Non-pigmented ciliary epithelial cell (primary cell): ENCODE measurements around the gene SEMA3A.
A peak's percentile ranks its signal among the peaks of the same experiment; 100 is the strongest.
"Not testable (repeated sequence)": the region's sequence is repeated elsewhere in the genome, so short reads cannot be mapped to it uniquely, and the experiment has no call there.

Experiments used
- DNase-seq: peaks from one replicate; pipeline ENCODE4 v3.0.0-alpha.2; 2010; ENCODE audit warnings: low read depth

The SEMA3A gene

DNA sequence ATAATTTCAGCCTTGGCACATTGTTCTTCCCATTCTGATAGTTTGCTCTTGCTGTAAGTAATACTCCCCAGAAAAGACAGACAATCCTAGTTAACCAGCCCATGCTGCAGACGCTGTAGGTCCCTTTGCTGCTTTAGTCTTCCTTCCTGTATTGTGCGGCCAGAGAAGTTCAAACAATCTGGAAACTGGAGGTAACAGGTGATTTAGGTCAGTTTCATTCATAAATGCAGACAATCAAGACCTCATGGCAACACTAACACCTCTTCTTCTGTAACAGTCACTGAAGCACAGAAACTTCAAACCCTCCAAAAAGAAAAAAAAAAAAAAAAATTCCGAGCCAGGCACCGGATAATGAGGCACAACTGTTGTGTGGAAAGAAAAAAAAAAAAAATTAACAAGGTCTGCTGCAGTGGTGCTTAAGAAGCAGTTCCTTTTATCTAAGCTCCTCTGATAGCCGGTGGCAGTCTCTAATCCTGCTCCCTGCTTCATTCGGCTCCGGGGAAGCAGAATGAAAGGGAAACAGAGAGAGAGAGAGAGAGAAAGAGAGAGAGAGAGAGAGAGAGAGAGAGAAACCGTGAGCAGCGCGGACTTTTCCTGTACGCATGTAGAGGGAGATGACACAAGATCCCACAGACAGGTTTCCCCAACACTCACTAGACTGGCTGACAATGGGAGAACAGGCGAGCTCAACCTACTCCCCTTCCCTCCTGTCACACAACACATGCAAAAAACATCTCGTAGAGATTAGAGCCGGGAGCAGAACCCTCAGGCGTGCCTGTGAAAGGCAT, at the start of gene SEMA3A:
SEMA3A (minus strand) TSS at position 306 of the 788 bp plus-strand sequence; CDS start at position 103, 203 bp downstream.
- DNase-seq: peak; percentile 69

DNA sequence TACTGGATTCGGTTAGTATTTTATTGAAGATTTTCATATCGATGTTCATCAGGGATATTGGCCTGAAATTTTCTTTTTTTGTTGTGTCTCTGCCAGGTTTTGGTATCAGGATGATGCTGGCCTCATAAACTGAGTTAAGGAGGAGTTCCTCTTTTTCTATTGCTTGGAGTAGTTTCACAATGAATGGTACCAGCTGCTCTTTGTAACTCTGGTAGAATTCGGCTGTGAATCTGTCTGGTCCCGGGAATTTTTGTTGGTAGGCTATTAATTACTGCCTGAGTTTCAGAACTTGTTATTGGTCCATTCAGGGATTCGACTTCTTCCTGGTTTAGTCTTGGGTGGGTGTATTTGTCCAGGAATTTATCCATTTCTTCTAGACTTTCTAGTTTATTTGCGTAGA, 48.4 kb upstream of the SEMA3A start:
- not testable (repeated sequence) for DNase-seq

DNA sequence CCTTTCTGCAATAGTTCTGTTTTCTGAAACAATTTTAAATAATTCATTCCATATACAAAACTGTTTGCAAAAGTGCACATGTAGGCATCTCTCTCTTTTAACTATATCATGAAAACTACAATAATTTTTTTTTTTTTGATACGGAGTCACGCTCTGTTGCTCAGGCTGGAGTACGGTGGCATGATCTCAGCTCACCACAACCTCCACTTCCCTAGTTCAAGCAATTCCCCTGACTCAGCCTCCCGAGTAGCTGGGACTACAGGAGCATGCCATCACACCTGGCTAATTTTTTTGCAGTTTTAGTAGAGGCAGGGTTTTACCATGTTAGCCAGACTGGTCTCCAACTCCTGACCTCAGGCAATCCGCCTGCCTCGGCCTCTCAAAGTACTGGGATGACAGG, 44.0 kb upstream of the SEMA3A start:
- DNase-seq: no peak

DNA sequence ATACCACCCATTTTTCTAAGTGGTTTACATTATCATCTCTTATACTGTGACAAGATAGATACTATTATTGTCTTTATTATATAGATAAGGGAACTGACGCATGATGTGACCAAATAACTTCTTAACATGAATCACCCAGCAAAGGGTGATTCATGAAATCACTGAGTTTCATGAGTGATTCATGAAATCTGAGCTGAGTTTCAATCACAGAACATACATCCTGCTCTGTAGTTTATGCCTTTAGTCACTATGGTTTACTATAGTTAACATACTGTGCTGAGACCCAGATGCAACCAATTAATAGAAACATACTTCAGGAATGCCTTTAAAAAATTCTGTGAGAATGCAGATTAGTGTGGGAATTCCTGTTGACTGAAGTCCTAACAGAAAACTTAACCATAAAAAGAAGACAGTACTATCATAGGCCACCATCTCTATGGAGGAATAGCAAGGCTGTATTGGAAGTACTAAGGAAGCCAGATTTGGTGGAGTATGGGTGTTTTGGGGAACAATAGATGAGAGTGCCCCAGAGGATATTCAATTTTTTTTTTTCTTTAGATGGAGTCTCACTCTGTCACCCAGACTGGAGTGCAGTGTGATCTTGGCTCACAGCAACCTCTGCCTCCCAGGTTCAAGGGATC, 43.1 kb upstream of the SEMA3A start:
- peak; percentile 88 for DNase-seq

DNA sequence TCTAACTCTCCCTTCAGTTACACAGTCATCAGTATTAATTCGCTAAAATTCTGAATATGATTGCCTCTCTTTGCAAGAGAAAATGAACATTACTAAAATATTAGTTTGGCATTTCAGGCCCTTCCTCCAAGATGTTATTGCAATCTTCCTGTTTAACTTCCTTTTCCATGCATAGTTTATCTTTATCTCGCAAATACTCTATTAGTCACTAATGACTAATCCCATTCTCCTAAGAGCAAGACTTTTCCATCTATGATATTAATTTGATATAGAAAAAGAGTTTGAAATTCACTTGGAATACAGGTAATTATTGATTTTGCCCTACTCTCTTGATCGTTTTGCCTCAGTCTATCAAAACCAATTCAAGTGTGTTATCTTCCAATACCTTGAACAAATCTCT, 41.8 kb upstream of the SEMA3A start:
- DNase-seq: no peak

DNA sequence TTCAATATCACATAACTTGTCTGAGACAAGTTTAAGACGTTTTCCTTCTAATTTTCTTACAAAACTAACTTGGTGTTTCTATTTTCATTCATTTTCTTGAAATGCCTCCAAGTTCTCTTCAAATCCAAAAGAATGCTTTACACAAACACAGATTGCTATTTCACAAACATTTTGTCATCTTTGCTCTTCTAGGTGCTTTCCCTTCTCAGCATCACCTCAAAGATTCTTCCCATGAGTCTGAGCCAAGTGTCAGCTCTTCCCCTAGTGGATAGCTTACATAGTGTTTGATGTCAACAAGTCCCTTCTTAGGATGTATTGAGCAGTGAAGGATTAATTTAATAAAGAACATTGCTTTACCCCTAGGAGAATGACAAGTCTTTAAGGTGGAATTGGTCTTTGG, 38.1 kb upstream of the SEMA3A start:
- peak; percentile 59 for DNase-seq

DNA sequence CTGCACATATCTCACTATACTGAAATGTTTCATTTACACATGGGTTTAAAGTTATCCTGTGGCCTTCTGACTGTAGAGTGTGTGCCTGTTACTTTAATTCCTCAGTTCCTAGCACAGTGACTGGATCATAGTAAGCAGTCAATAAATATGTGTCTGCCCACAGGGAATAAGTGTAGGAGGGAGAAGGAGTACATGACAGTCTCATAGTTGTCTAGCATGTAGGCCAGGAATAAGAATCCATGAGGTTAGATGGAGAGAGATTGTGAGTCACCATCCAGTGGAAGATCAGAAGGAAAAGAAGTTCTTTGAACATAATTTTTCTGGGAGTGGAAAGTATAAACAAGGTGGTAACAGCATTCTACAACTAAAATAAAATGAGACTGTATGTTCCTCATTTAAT, 36.6 kb upstream of the SEMA3A start:
- no peak for DNase-seq

DNA sequence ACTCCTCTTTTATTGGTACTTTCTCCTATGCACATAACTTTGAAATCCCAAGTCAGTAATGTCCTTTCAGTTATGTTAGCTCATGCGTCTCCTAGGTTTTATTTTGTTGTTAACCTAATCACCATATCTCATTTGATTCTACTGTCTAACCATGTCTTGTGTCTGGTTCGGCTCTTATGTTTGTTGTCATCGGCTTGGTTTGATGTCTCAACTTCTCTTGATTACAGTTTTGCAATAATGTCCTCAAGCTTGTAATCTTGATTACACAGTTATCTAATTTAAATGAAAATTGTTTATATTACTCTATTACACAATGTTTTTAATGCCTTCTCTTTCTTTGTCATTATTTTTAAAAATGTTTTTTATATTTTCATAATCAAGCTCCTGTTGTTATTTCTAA, 35.9 kb upstream of the SEMA3A start:
- no peak for DNase-seq

DNA sequence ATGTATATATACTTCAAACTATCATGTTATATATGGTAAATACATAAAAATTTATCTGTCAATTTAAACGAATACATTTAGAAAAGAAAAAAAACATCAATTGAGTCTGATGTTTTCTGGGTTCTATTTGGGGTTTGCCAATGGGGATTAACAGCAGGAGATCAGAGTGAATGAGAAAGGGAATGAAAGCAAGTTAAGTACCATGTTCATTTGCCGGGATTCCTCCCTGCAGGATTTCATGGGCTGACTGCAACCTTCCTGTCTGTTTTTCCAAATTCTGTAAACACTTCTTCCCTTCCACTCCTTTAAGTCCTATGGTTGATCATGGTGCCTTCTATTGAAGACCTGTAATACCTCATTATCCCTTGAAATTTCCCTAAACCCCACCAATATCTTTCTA, 33.9 kb upstream of the SEMA3A start:
- DNase-seq: no peak

DNA sequence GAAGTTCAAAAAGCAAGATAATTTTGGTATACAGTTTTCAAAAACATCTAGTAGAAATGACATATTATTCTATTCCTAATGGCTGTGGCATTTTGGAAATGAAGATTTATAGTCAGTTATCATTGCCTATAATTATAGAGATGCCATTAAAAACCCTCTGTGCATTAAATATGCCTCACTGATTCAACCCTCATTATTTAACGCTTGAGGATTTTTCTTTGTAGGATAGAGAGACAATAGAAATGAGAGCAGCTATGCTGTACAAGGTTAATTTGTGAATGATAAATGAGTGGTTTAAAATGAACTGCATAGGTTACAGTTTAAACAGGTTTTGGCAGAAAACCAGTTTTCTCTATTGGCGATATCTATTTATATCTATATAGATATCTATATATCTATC, 32.2 kb upstream of the SEMA3A start:
- no peak for DNase-seq

DNA sequence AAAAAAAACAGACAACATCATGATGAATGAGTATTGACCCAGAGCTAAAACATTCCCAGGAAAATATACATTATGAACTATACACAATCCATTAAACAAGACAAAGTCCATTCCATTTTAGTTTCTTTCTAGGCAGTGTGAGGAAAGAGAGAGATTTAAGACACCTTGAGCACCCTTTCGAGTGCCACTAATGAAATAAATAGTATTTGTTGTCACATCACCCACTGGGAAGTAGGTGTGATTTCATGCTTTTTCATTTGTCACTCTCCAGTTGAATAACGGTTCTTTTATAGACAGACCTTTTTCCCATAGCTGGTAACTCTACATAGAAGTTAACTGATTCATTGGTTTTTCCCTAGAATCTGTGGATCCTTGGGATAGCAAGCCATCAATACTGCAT, 29.9 kb upstream of the SEMA3A start:
- no peak for DNase-seq

DNA sequence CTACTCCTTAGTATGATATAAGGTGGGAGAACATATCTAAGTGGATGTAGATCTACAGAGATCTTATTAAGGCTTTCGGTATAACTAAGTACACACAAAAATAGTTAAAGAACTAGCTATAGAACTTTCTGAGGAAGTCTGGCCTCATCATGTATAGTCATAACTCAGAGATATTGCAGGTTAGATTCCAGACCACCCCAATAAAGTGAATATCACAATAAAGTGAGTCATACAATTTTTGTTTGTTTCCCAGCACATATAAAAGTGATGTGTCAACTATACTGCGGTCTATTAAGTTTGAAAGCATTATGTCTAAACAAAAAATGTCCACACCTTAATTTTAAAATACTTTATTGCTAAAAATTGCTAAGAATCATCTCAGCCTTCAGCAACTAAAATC, 24.7 kb upstream of the SEMA3A start:
- no peak for DNase-seq

DNA sequence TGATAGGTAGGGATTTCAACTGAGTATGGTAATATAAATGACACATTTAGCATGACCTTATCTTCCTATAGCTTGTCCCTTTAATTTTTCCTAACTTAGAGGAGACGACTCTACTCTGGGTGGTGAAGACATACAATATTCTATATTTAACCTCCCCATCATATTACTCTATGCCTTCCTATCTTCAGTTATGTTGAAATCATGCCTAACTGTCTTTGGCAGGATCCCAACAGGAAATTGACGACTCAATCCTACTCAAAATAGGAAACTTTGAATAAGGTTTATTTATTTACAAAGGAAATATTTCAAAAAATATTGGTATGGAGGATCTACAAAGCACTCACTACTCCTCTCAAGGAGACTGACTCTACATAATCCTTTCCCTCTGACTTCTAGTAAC, 24.1 kb upstream of the SEMA3A start:
- DNase-seq: no peak

DNA sequence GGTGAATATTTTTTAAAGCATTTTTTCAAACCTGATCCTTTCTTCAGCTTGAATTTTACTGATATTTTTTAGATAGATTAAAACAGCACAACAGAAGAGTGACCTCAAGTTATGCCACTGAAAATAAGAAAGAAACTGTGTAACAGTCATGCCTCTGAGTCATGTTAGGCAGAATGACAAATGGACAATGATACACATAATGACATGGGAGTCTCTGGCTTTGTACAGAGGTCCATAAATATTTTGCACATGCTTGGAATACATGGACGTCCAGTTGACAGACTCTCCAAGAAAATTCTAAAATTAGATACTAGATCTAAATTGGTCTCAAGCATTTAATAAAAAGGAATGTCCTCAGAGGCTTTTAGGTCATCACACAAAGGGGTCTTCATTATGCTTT, 21.9 kb upstream of the SEMA3A start:
- DNase-seq: no peak

DNA sequence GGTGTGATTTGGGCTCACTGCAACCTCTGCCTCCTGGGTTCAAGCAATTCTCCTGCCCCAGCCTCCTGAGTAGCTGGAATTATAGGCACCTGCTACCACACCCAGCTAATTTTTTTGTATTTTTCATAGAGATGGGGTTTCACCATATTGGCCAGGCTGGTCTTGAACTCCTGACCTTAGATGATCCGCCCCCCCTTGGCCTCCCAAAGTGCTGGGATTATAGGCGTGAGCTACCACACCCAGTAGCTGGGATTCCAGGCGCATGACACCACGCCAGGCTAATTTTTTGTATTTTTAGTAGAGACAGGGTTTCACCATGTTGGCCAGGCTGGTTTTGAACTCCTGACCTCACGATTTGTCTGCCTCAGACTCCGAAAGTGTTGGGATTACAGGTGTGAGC, 20.2 kb upstream of the SEMA3A start:
- DNase-seq: not testable (repeated sequence)

DNA sequence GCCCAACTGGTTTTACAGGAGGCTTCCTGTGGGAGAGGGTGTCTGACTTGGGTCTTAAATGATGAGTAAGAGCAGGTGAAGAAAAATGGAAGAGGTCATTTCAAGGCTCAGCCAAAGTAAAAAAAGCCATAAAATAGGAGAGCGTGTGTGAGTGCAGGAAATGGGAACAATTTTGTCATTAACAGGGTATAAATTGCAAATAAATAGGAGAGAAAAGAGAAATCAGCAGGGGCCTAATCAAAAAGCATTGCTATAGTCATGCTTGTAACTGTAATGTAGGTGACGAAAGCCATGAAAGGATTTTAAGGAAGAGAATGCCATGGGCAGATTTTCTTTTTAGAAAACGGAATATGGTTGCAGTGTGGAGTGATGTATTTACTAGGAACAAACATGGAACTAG, 15.7 kb upstream of the SEMA3A start:
- DNase-seq: no peak

DNA sequence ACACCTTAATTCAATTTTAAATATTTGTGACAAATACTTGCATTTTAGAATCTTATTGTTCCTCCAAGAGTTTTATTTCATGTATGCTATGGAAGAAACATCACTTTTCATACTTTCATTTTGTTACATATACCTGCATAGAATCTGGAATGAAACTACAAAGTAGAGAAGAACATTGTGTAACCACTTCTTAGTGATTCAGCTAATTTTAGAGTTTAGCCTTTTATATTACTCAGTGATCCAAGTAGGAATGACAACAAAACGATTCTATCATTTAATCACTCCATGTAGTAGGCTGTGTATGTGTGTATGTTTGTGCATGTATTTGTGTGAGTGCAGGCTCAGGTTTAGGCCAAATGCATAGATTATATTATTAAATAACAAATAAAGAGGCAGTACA, 14.4 kb upstream of the SEMA3A start:
- no peak for DNase-seq

DNA sequence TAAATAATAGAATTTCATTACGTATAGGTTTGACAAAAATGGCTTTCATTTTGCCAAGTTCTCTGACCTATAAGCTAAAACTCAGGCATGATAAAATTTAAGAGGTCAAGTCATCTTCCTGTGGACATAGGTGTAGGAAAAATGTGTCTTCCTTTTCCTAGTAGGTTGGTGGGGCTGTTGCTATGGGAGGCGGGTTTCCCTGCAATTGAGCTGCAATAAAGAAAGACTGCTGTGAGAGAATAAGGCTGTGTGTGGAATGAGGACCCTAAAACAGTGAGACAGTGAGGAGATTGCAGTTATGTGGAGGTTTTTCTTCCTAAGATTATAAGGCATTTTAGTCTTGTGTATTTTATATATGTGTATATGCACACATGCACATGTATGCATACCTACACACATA, 13.0 kb upstream of the SEMA3A start:
- DNase-seq: no peak

DNA sequence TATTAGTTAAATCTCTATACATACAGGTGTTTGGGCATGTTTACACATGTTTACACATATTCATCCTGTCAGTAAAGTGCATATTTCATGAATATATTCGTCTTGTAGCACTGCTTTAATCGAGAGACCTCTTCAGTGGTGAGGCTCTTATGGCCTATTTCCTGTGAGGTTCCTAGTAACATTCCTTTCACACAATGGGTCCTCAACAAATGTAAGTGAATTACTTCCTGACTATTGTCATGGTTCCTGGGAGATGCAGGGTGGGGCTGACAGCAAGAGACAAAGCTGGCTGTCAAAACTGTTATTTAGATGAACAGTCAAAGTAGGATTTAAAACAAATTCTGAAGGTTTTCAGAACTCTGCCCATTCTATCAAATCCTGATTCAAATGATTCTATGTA, 12.4 kb upstream of the SEMA3A start:
- no peak for DNase-seq

DNA sequence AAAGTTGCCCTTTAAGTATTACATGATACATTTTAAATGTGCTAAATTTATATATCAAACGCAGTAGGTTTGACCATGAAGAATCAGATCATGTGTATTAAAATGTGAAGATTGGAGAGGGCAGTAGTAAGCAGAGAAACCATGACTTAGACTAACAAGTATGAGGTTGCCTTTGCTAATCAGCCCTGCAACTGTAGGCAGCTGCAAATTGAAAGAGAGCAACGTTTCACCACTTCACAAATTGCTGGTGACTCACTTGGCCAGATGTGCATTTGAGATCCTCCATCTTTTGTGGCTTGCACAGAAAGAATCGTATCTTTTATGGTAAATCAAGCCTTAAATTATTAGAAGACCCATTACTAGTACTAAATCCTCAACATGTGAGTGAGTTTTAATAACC, 10.1 kb upstream of the SEMA3A start:
- peak; percentile 50 for DNase-seq

DNA sequence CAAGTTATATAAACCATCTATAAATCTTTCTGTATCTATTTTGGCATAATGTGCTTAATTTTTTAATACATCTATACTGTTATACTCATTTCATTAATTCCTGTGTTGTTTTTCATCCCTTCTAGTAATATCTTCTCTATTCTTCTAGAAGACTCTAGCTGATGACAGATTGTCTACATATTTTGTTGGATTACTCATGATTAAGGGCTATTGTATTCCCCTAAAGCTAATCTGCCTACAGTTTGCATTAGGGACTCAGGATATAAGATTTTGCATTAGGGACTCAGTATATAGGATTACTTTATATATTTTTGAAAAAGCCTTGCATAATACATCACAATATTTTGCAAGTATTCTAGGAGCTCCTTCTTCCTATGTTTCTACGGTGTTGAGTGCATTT, 8.3 kb upstream of the SEMA3A start:
- DNase-seq: no peak

DNA sequence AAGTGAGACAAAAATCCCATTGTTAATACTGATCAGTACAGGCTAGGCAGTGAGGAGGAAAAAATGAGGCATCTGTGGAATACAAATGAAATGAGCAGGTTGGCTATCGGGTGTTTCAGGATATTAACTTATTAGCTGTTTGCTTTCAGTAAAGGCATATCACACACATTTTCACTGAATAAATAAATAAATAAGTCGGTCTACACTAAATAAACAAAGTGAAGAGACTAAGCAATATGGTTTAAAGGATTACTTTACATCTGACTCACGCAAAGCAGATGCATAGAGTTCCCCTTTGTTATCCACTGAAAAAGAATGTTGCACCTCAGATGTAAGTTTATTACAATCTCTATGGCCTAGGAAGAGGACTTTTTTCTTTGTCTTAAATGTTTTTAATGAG, 6.3 kb upstream of the SEMA3A start:
- peak; percentile 55 for DNase-seq

DNA sequence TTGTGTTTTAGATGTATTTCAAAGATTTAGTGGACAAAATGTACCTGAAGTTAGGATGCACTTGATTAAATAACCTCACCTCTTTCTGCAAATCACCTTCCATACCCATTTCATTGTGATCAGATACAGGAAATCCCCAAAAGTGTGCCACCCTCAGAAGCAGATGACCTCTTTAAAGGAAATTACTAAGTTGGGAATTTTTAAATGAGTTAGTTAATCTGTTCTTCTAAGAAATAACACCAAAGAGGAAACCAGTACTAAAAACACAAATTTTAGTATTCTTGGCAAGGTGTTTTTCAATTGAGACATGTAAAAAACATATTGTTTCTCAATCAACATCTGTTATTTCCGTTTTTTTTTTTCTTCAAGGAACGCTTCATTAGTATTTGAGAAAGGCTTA, 4.6 kb upstream of the SEMA3A start:
- no peak for DNase-seq

DNA sequence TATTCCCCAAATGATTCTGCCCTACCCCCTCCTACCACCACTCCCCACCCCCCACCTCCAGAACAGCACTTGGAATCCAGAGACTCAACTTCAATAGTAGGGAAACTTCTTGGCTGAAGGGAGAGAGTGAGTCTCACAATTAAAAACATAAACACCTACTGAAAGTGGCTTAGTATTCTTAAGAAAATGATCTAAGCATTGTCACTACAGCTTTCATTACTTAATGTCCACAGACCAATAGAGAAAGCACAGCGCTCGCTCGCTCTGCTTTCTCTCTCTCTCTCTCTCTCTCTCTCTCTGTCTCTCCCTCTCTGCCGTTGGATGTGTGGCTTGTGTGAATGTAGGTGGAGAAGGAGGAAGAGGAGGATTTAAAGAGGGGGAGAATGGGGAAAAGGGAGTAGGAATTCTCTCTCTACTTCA, 1.5 kb upstream of the SEMA3A start:
- no peak for DNase-seq
